HG02885 (cell line): ENCODE results near the gene C11orf71.

Experiments
- ATAC-seq: cut with Tn5 transposase; IDR thresholded peaks from one replicate; pipeline ENCODE4 v1.9.1; 2021; ENCODE audit warnings: mild to moderate bottlenecking; ENCODE audit not compliant: unreplicated experiment, poor library complexity

The C11orf71 gene

GRCh38 chr11:114400915-114401223 lies 558 bp upstream of the C11orf71 start:
- ATAC-seq: no peak

GRCh38 chr11:114399490-114400215 lies 658 bp downstream of the C11orf71 start:
- peak; percentile 23 for ATAC-seq

- no peak for ATAC-seq
Observed at GRCh38 chr11:114398303-114398920, 1.9 kb downstream of the C11orf71 start.

GRCh38 chr11:114397349-114397982 lies 2.8 kb downstream of the C11orf71 start:
- no peak for ATAC-seq

GRCh38 chr11:114396916-114397315 lies 3.4 kb downstream of the C11orf71 start:
- no peak for ATAC-seq

GRCh38 chr11:114395736-114396135 lies 4.6 kb downstream of the C11orf71 start:
- no peak for ATAC-seq

- ATAC-seq: no peak
Observed at GRCh38 chr11:114392735-114393667, 7.3 kb downstream of the C11orf71 start.

- ATAC-seq: no peak
Observed at GRCh38 chr11:114386545-114386944, 13.8 kb downstream of the C11orf71 start.

- no peak for ATAC-seq
Observed at GRCh38 chr11:114386131-114386530, 14.2 kb downstream of the C11orf71 start.

- no peak for ATAC-seq
Observed at GRCh38 chr11:114384487-114384886, 15.8 kb downstream of the C11orf71 start.

- ATAC-seq: no peak
Observed at GRCh38 chr11:114382509-114382908, 17.8 kb downstream of the C11orf71 start.

GRCh38 chr11:114379394-114380069 lies 20.8 kb downstream of the C11orf71 start:
- ATAC-seq: no peak

- ATAC-seq: no peak
Observed at GRCh38 chr11:114377612-114378267, 22.6 kb downstream of the C11orf71 start.

- ATAC-seq: no peak
Observed at GRCh38 chr11:114375052-114375451, 25.3 kb downstream of the C11orf71 start.

- ATAC-seq: no peak
Observed at GRCh38 chr11:114368918-114369680, 31.2 kb downstream of the C11orf71 start.

GRCh38 chr11:114367244-114367957 lies 32.9 kb downstream of the C11orf71 start:
- no peak for ATAC-seq

- ATAC-seq: no peak
Observed at GRCh38 chr11:114366331-114367243, 33.7 kb downstream of the C11orf71 start.
